Endothelial cell of umbilical vein (primary cell): ENCODE measurements around the gene BCAS4. TPM values are rescaled to one million over a fixed set of nuclear protein-coding genes. Genes with fewer than 3 reads are reported as not detected.
A peak's percentile ranks its signal among the peaks of the same experiment; 100 is the strongest.

Experiments used
- BruUV-seq: library from RNA; stranded (reverse); fragments of 400-500 nt; replicated peaks from 2 replicates; lab custom pipeline; 2021; lab: Mats Ljungman, UMichigan
- CTCF ChIA-PET: fragments of 300-600, 350-600 bp; sonication (Branson Sonifier 250); formaldehyde crosslinking; loops from one replicate; lab custom pipeline; 2021; ENCODE audit warnings: antibody characterized with exemption, inconsistent platforms; lab: Charles Lee
- POLR2A ChIA-PET: fragments of 300-600, 350-600 bp; sonication (Branson Sonifier 250); formaldehyde crosslinking; loops from one replicate; lab custom pipeline; 2021; ENCODE audit warnings: antibody characterized with exemption, inconsistent platforms; lab: Charles Lee
- DNase-seq: peaks from one replicate; pipeline ENCODE4 v3.0.0-alpha.2; 2011; ENCODE audit warnings: low read depth, low spot score
- FAIRE-seq: peaks from 2 replicates; lab custom pipeline; 2011; peaks lifted over from hg19 to GRCh38; lab: Jason Lieb, UNC
- H2AFZ ChIP-seq: 2 replicates; pipeline ENCODE4 v1.6.0; 2012; ENCODE audit warnings: low read depth, low read length, control low read depth, inconsistent platforms
- H3K27ac ChIP-seq: 2 replicates; pipeline ENCODE4 v1.5.1; 2011; ENCODE audit warnings: low read depth, mild to moderate bottlenecking, control low read depth, low read length, moderate library complexity; ENCODE audit not compliant: insufficient read depth
- H3K27me3 ChIP-seq, 2 experiments: 2 replicates each; pipeline versions ENCODE4 v1.6.0 to v1.6.1; 2011; ENCODE audit warnings: low read length in 2 of 2, mixed read lengths in 1 of 2; ENCODE audit not compliant: control insufficient read depth in 2 of 2, insufficient read depth in 2 of 2
- H3K36me3 ChIP-seq, 2 experiments: 2 replicates in 1 of 2; 3 replicates in 1 of 2; pipeline ENCODE4 v1.5.1; 2011; ENCODE audit warnings: low read length in 2 of 2, mild to moderate bottlenecking in 1 of 2, moderate library complexity in 1 of 2; ENCODE audit not compliant: control insufficient read depth in 2 of 2, insufficient read depth in 2 of 2; ENCODE audit errors: extremely low read depth in 1 of 2
- H3K4me1 ChIP-seq: 3 replicates; pipeline ENCODE4 v1.5.1; 2011; ENCODE audit warnings: mild to moderate bottlenecking, low read length; ENCODE audit not compliant: control insufficient read depth, insufficient read depth; ENCODE audit errors: extremely low read depth
- H3K4me2 ChIP-seq: 2 replicates; pipeline ENCODE4 v1.6.1; 2011; ENCODE audit warnings: low read length, control low read depth, mixed read lengths; ENCODE audit not compliant: insufficient read depth
- H3K4me3 ChIP-seq, 3 experiments: fragments of 200-600 bp in 1 of 3; sonication (generic), shearing (Covaris generic) in 1 of 3; replicated peaks in 1 of 3; 2 replicates each; pipeline ENCODE4 v1.5.1; 2011 to 2016; ENCODE audit warnings: control low read depth in 3 of 3, low read length in 3 of 3, mild to moderate bottlenecking in 2 of 3, inconsistent platforms in 1 of 3, low read depth in 1 of 3, moderate library complexity in 1 of 3; ENCODE audit not compliant: insufficient read depth in 1 of 3
- H3K79me2 ChIP-seq: 2 replicates; pipeline ENCODE4 v1.6.0; 2012; ENCODE audit warnings: low read length, inconsistent platforms; ENCODE audit not compliant: control insufficient read depth, insufficient read depth
- H3K9ac ChIP-seq: replicated peaks from 2 replicates; pipeline ENCODE3; 2011; ENCODE audit warnings: low read length, control low read depth; ENCODE audit not compliant: insufficient read depth; ENCODE audit errors: extremely low read depth
- H3K9me1 ChIP-seq: replicated peaks from 3 replicates; pipeline ENCODE4 v1.6.0; 2011; ENCODE audit warnings: mild to moderate bottlenecking, low read length; ENCODE audit not compliant: control insufficient read depth, insufficient read depth; ENCODE audit errors: extremely low read depth
- H3K9me3 ChIP-seq: replicated peaks from 2 replicates; pipeline ENCODE4 v1.5.1; 2012; ENCODE audit warnings: low read length, inconsistent platforms; ENCODE audit not compliant: control insufficient read depth, insufficient read depth
- H4K20me1 ChIP-seq: replicated peaks from 2 replicates; pipeline ENCODE3; 2011; ENCODE audit warnings: mild to moderate bottlenecking, low read length; ENCODE audit not compliant: control insufficient read depth, insufficient read depth; ENCODE audit errors: extremely low read depth
- CTCF ChIP-seq, 2 donors: IDR thresholded peaks; 1 replicate in 1 of 2; 2 replicates in 1 of 2; pipeline ENCODE4 v1.5.1; 2011; ENCODE audit warnings: low read length in 2 of 2, mild to moderate bottlenecking in 2 of 2, moderate library complexity in 2 of 2, control low read depth in 1 of 2, inconsistent platforms in 1 of 2, low read depth in 1 of 2; ENCODE audit not compliant: insufficient read depth in 1 of 2; ENCODE audit errors: extremely low read depth in 1 of 2
- EZH2 ChIP-seq: IDR thresholded peaks from 2 replicates; pipeline ENCODE4 v1.6.1; 2012; ENCODE audit warnings: borderline replicate concordance, low read depth, mild to moderate bottlenecking, moderate library complexity, low read length, inconsistent platforms; ENCODE audit not compliant: severe bottlenecking
- FOS ChIP-seq: IDR thresholded peaks from 2 replicates; pipeline ENCODE4 v1.6.1; 2011; ENCODE audit warnings: mild to moderate bottlenecking, low read length, moderate library complexity, borderline replicate concordance; ENCODE audit not compliant: insufficient read depth
- GATA2 ChIP-seq: IDR thresholded peaks from 2 replicates; pipeline ENCODE4 v1.7.0; 2011; ENCODE audit warnings: low read depth, mild to moderate bottlenecking, moderate library complexity, mixed read lengths, low read length; ENCODE audit not compliant: insufficient read length, insufficient read depth
- JUN ChIP-seq: IDR thresholded peaks from 2 replicates; pipeline ENCODE4 v1.6.1; 2011; ENCODE audit warnings: borderline replicate concordance, low read depth; ENCODE audit not compliant: insufficient read length, insufficient read depth
- MAX ChIP-seq: IDR thresholded peaks from 2 replicates; pipeline ENCODE4 v1.6.1; 2011; ENCODE audit not compliant: insufficient read depth, insufficient read length
- MYC ChIP-seq: IDR thresholded peaks from one replicate; pipeline ENCODE4 v1.6.1; 2011; ENCODE audit warnings: mild to moderate bottlenecking, low read depth, low read length
- POLR2A ChIP-seq: IDR thresholded peaks from 2 replicates; pipeline ENCODE4 v1.6.1; 2012; ENCODE audit warnings: low read depth, mild to moderate bottlenecking, control low read depth, low read length
- POLR2AphosphoS5 ChIP-seq: IDR thresholded peaks from 2 replicates; pipeline ENCODE4 v1.6.1; 2012; ENCODE audit warnings: low read depth, mild to moderate bottlenecking, control low read depth, low read length, moderate library complexity; ENCODE audit not compliant: insufficient read depth
- dilution Hi-C: fragments of 300-500 bp; cut with MboI; formaldehyde crosslinking; loops from one replicate; pipeline ENCODE4 v1.15.0; 2019; ENCODE audit warnings: low sequenced_read_pairs; ENCODE audit not compliant: extremely low pct_ligation_motif_present
- intact Hi-C: fragments of 100-400 bp; cut with micrococcal nuclease; formaldehyde crosslinking; loops from one replicate; pipeline ENCODE4 v1.10.0; 2022
- polyA plus RNA-seq, 4 experiments: library from polyadenylated mRNA; depleted of rRNA in 3 of 4; stranded (reverse) in 3 of 4; unstranded in 1 of 4; fragments of >200 nt; gene quantifications; 2 replicates each; pipeline versions ENCODE4 v1.2.1 to v1.2.3, GENCODE V29; 2011 to 2012; ENCODE audit warnings: missing spikeins in 1 of 4
- total RNA-seq: library from RNA; stranded (reverse); gene quantifications from 2 replicates; pipeline ENCODE4 v1.2.3, GENCODE V29; 2021

Gene BCAS4
- total and polyA plus RNA-seq, 2 donors (not counting 3 experiments of a cell fraction or from before 2014, with no cell fraction given), result 1.0 to 1.5 TPM

DNA sequence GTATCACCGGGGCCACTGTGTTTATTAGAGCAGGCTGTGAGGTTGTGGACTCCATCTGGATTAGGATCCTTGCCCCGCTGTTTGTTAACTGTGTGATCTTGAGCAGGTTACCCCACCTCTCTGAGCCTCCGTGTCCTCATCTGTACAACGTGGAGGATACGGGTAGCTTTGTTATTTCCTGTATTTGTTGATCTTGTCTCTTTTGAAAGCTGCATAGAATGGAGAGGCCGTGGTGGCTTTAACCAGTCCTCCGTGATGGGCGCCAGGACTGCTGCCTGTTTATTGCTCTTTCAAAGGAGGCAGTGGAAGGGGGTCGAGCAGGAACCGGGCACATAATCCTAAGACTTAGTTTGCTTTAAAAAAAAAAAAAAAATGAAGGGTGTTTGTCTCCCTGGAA, 22.9 kb downstream of the BCAS4 start:
- Histone ChIP-seq H3K79me2 (no peaks in the 10 kb centered on the region), H3K4me3 (no peak overlapping the region), H2AFZ (peak overlapping the region; percentile 81), H3K4me2 (no peak overlapping the region), H3K9ac (no peak overlapping the region), H3K9me1 (no peaks in the 10 kb centered on the region), H3K27ac (no peak overlapping the region), H3K36me3 (no peaks in the 10 kb centered on the region), H4K20me1 (no peaks in the 10 kb centered on the region), H3K27me3 (no peaks in the 10 kb centered on the region), H3K4me1 (no peaks in the 10 kb centered on the region), H3K9me3 (no peaks in the 10 kb centered on the region)
- DNase-seq (no peak), FAIRE-seq (no peak)
- intact Hi-C loops, result loop anchor here (1.0 to 2.0 kb wide), 4 partner anchors 23 to 141 kb away; partner anchors contain the start of genes DPM1 and MOCS3
- BruUV-seq, result no TSS peak
- TF ChIP-seq CTCF (IDR thresholded peaks at IDR 0.05; ENCODE audit: extremely low read depth in 1 of 2, insufficient read depth in 1 of 2, low read depth in 1 of 2, low read length in 2 of 2) (no peak), JUN (no peak), POLR2A (no peak), POLR2AphosphoS5 (no peak), FOS (no peak), GATA2 (no peak), EZH2 (no peak), MYC (no peak), MAX (no peak)
- ChIA-PET POLR2A (no interaction called here), CTCF (interaction anchor here (1.0 to 3.9 kb wide), 8 partner anchors 10 to 170 kb away, joined by 3 to 27 read pairs (median 7); partner anchors contain the start of genes ADNP, BCAS4, DPM1 and MOCS3)
- dilution Hi-C loops, result no loop called here
